GM23338 (cell line): ENCODE data around the gene PIAS4. TPM values are rescaled to one million over a fixed set of nuclear protein-coding genes. Genes with fewer than 3 reads are reported as not detected.
A peak's percentile ranks its signal among the peaks of the same experiment; 100 is the strongest.

ENCODE experiments used
- ATAC-seq: fragments of 200-7000 bp; cut with Tn5 transposase; 3 replicates; pipeline ENCODE4 v1.9.1; 2020
- DNase-seq: peaks from one replicate; pipeline ENCODE4 v3.0.0-alpha.2; 2015; ENCODE audit warnings: low spot score
- H2AFZ ChIP-seq: fragments of 200-600 bp; sonication (generic); 2 replicates; pipeline ENCODE4 v1.8.0; 2016; ENCODE audit warnings: antibody characterized with exemption, mild to moderate bottlenecking, moderate library complexity
- H3F3A ChIP-seq: fragments of 200-600 bp; sonication (generic); replicated peaks from 2 replicates; pipeline ENCODE4 v1.8.0; 2017; ENCODE audit warnings: antibody characterized with exemption, mixed run types, low read depth
- H3K27ac ChIP-seq: fragments of 200-600 bp; sonication (generic); 2 replicates; pipeline ENCODE4 v1.6.1; 2016; ENCODE audit warnings: low read depth
- H3K27me3 ChIP-seq: fragments of 200-600 bp; sonication (generic); 2 replicates; pipeline ENCODE4 v1.8.0; 2016; ENCODE audit warnings: mild to moderate bottlenecking, mixed run types, moderate library complexity; ENCODE audit not compliant: insufficient read depth
- H3K36me3 ChIP-seq: fragments of 200-600 bp; sonication (generic); 2 replicates; pipeline ENCODE4 v1.8.0; 2016; ENCODE audit warnings: mild to moderate bottlenecking; ENCODE audit not compliant: insufficient read depth
- H3K4me1 ChIP-seq: fragments of 200-600 bp; sonication (generic); 2 replicates; pipeline ENCODE4 v1.8.0; 2016; ENCODE audit warnings: mild to moderate bottlenecking, moderate library complexity; ENCODE audit not compliant: insufficient read depth
- H3K4me2 ChIP-seq: fragments of 200-600 bp; sonication (generic); 2 replicates; pipeline ENCODE4 v1.7.1; 2017; ENCODE audit warnings: mixed run types
- H3K4me3 ChIP-seq: fragments of 200-600 bp; sonication (generic); 2 replicates; pipeline ENCODE4 v1.6.1; 2016; ENCODE audit warnings: mixed run types
- H3K79me2 ChIP-seq: fragments of 200-600 bp; sonication (generic); replicated peaks from 2 replicates; pipeline ENCODE4 v1.8.0; 2017; ENCODE audit warnings: mild to moderate bottlenecking; ENCODE audit not compliant: insufficient read depth
- H3K9me2 ChIP-seq: fragments of 200-600 bp; sonication (generic); 2 replicates; pipeline ENCODE4 v1.8.0; 2017; ENCODE audit not compliant: insufficient read depth
- H4K20me1 ChIP-seq: fragments of 200-600 bp; sonication (generic); replicated peaks from 2 replicates; pipeline ENCODE4 v1.8.0; 2017; ENCODE audit warnings: mild to moderate bottlenecking; ENCODE audit not compliant: insufficient read depth
- H3K27ac Mint-ChIP-seq: 2 replicates; pipeline ENCODE4 v1.8.0; 2020; ENCODE audit warnings: inconsistent platforms, mild to moderate bottlenecking, moderate library complexity, mixed read lengths
- H3K27me3 Mint-ChIP-seq: 3 replicates; pipeline ENCODE4 v1.8.0; 2022; ENCODE audit warnings: low read depth, mild to moderate bottlenecking, moderate library complexity, mixed read lengths, inconsistent platforms; ENCODE audit not compliant: insufficient read depth, poor library complexity
- H3K36me3 Mint-ChIP-seq: 3 replicates; pipeline ENCODE4 v1.8.0; 2021; ENCODE audit warnings: low read depth, mild to moderate bottlenecking, inconsistent platforms, moderate library complexity, mixed read lengths
- H3K4me1 Mint-ChIP-seq: 3 replicates; pipeline ENCODE4 v1.8.0; 2020; ENCODE audit warnings: mild to moderate bottlenecking, inconsistent platforms, mixed read lengths
- H3K4me3 Mint-ChIP-seq: 3 replicates; pipeline ENCODE4 v1.8.0; 2021; ENCODE audit warnings: moderate library complexity, mild to moderate bottlenecking, inconsistent platforms, mixed read lengths
- H3K9me3 Mint-ChIP-seq: 3 replicates; pipeline ENCODE4 v1.8.0; 2020; ENCODE audit warnings: moderate library complexity, mild to moderate bottlenecking, inconsistent platforms, mixed read lengths
- CREB1 ChIP-seq: fragments of 250-450 bp; sonication (Bioruptor Pico); IDR thresholded peaks from 2 replicates; pipeline ENCODE4 v1.5.0; 2020; ENCODE audit warnings: low read depth, mild to moderate bottlenecking, moderate library complexity
- ETS1 ChIP-seq: IDR thresholded peaks from 2 replicates; pipeline ENCODE4 v1.6.1; 2016; ENCODE audit warnings: antibody characterized with exemption
- EZH2phosphoT487 ChIP-seq: fragments of 200-600 bp; sonication (generic); IDR thresholded peaks from one replicate; pipeline ENCODE4 v1.8.1; 2018; ENCODE audit warnings: antibody characterized with exemption; ENCODE audit not compliant: unreplicated experiment
- JUNB ChIP-seq: IDR thresholded peaks from one replicate; pipeline ENCODE4 v1.6.1; 2016; ENCODE audit warnings: antibody characterized with exemption; ENCODE audit not compliant: unreplicated experiment
- NANOG ChIP-seq: IDR thresholded peaks from 2 replicates; pipeline ENCODE4 v1.6.1; 2016; ENCODE audit warnings: antibody characterized with exemption, borderline replicate concordance
- POLR2AphosphoS5 ChIP-seq: IDR thresholded peaks from 2 replicates; pipeline ENCODE4 v1.6.1; 2016; ENCODE audit warnings: antibody characterized with exemption, low read depth
- ZNF331 ChIP-seq: fragments of 250-450 bp; sonication (Bioruptor Pico); IDR thresholded peaks from 2 replicates; pipeline ENCODE4 v1.5.0; 2020; ENCODE audit warnings: low read depth, mild to moderate bottlenecking, moderate library complexity
- polyA plus RNA-seq: library from polyadenylated mRNA; unstranded; fragments of >200 nt; fragmentation: Nextera tagmentation; extraction: Ambion mirVana; gene quantifications from 2 replicates; pipeline ENCODE4 v1.2.1, GENCODE V29; 2016
- total RNA-seq: library from RNA; depleted of rRNA; stranded (reverse); fragments of >200 nt; shearing (Covaris generic); gene quantifications from 2 replicates; pipeline ENCODE4 v1.2.3, GENCODE V29; 2014
- TF ChIP-seq, protein P1 (sequence below): IDR thresholded peaks from one replicate; pipeline ENCODE4 v1.6.1; 2018; ENCODE audit warnings: antibody characterized with exemption; ENCODE audit not compliant: unreplicated experiment
- TF ChIP-seq, protein P2 (sequence below): fragments of 250-450 bp; sonication (Bioruptor Pico); IDR thresholded peaks from 2 replicates; pipeline ENCODE4 v1.5.0; 2020; ENCODE audit warnings: mild to moderate bottlenecking, moderate library complexity

PIAS4 gene
- total and polyA plus RNA-seq, 2 experiments from 2014 or later = 17.0 to 48.4 TPM

DNA sequence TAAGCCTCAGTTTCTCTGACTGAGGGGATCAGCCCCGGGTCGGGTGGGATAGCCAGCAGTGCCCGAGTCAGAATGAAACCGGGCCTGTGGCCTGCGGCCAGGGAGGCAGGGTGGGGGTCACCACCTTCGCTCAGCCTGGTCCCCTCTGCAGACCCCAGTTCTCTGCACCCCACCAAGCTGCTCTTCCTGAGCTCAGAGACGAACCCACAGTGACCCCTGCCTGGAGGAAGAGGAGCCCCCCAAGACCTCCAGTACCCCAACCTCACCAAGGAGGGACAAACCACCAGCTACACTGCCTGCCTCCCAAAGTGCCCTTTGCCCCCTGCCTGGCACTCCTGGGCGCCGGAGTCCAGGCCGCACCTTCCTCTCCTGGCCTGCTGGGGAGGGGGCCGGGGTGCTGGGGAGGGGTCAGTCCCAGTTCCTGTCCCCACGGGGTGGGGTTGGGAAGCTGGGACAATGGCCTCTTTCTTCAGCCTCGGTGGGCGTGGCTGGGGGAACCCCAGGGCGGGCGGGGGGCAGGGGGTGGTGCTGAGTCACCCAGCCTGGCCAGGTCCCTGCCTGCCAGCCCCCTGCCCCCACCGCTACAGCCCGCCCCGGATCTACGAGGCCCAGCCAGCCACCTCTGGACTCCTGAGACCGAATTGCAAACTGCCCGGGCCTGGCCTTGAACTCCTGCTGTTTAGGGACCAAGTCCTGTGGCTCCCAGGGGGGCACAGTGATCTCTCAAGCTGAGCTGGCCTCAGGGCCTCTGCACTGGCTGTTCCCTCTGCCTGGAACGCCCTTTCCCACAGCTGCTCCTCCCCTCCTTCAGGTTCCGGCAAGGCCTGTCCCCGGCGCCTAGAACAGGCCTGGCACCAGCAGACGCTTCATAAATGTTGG, 44.8 kb downstream of the PIAS4 start:
- Histone ChIP-seq H4K20me1 (peaks cover 49% of the 10 kb centered on the region), H3K27me3 (no peaks in the 10 kb centered on the region), H3K36me3 (no peaks in the 10 kb centered on the region), H3K4me2 (no peak overlapping the region), H3K4me3 (no peak overlapping the region), H3K79me2 (peaks cover 61% of the 10 kb centered on the region), H3K4me1 (no peaks in the 10 kb centered on the region), H3K9me2 (no peaks in the 10 kb centered on the region), H3K27ac (peak overlapping the region; percentile 50; the same call in 1 of the 2 replicates), H3F3A (peaks cover 37% of the 10 kb centered on the region), H2AFZ (no peak overlapping the region)
- peaks cover 16% of the 10 kb centered on the region for H3K27me3 Mint-ChIP-seq
- ATAC-seq (peak; percentile 16; the same call in 1 of the 3 replicates), DNase-seq (no peak)
- no peak overlapping the region for H3K4me3 Mint-ChIP-seq
- no peaks in the 10 kb centered on the region; the same call in 1 of the 3 replicates for H3K9me3 Mint-ChIP-seq
- TF ChIP-seq, protein P1, sequence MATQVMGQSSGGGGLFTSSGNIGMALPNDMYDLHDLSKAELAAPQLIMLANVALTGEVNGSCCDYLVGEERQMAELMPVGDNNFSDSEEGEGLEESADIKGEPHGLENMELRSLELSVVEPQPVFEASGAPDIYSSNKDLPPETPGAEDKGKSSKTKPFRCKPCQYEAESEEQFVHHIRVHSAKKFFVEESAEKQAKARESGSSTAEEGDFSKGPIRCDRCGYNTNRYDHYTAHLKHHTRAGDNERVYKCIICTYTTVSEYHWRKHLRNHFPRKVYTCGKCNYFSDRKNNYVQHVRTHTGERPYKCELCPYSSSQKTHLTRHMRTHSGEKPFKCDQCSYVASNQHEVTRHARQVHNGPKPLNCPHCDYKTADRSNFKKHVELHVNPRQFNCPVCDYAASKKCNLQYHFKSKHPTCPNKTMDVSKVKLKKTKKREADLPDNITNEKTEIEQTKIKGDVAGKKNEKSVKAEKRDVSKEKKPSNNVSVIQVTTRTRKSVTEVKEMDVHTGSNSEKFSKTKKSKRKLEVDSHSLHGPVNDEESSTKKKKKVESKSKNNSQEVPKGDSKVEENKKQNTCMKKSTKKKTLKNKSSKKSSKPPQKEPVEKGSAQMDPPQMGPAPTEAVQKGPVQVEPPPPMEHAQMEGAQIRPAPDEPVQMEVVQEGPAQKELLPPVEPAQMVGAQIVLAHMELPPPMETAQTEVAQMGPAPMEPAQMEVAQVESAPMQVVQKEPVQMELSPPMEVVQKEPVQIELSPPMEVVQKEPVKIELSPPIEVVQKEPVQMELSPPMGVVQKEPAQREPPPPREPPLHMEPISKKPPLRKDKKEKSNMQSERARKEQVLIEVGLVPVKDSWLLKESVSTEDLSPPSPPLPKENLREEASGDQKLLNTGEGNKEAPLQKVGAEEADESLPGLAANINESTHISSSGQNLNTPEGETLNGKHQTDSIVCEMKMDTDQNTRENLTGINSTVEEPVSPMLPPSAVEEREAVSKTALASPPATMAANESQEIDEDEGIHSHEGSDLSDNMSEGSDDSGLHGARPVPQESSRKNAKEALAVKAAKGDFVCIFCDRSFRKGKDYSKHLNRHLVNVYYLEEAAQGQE = no peak
- H3K4me1 Mint-ChIP-seq = peaks cover 10% of the 10 kb centered on the region
- peak overlapping the region; percentile 81; the same call in 1 of the 2 replicates for H3K27ac Mint-ChIP-seq
- H3K36me3 Mint-ChIP-seq = peaks cover 49% of the 10 kb centered on the region

DNA sequence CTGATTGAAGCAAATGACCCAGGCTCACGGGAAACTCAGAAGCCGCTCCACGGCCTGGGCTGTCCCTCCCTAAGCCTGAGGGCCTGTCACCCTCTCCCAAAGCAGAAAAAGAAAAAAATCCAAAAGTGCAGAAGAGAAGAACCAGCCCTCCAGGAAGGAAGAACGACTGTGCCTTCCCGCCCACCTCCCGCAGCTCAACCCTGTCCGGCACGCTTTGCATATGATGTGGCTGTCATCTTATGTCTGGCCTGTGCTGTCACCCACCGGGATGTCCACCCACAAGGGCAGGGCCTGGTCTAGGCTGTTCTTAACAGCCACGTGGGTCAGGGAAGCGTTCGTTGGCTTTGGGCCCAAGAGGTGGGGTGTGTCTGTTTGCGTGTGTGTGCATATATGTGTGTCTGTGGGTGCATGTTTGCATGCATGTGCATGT, 45.5 kb downstream of the PIAS4 start:
- peak overlapping the region; percentile 50 for H3K27ac ChIP-seq

More for the DNA sequence above, 45.5 kb downstream of the PIAS4 start:
- Histone ChIP-seq H2AFZ (no peak overlapping the region), H3K27me3 (no peaks in the 10 kb centered on the region), H3K79me2 (peaks cover 68% of the 10 kb centered on the region), H3K4me2 (no peak overlapping the region), H4K20me1 (peaks cover 51% of the 10 kb centered on the region), H3K4me1 (no peaks in the 10 kb centered on the region), H3K4me3 (no peak overlapping the region), H3K9me2 (no peaks in the 10 kb centered on the region), H3K36me3 (no peaks in the 10 kb centered on the region), H3F3A (peaks cover 39% of the 10 kb centered on the region)
- Mint-ChIP-seq H3K36me3 (peaks cover 51% of the 10 kb centered on the region), H3K4me1 (peaks cover 10% of the 10 kb centered on the region), H3K9me3 (no peaks in the 10 kb centered on the region; the same call in 1 of the 3 replicates), H3K4me3 (no peak overlapping the region), H3K27ac (peak overlapping the region; percentile 81; the same call in 1 of the 2 replicates), H3K27me3 (peaks cover 19% of the 10 kb centered on the region)
- TF ChIP-seq JUNB = no peak
- TF ChIP-seq ETS1 = no peak
- no peak for TF ChIP-seq POLR2AphosphoS5
- TF ChIP-seq EZH2phosphoT487 = no peak
- no peak for TF ChIP-seq NANOG
- TF ChIP-seq CREB1 (CRISPR knock-in tag) = no peak
- TF ChIP-seq, protein P2, sequence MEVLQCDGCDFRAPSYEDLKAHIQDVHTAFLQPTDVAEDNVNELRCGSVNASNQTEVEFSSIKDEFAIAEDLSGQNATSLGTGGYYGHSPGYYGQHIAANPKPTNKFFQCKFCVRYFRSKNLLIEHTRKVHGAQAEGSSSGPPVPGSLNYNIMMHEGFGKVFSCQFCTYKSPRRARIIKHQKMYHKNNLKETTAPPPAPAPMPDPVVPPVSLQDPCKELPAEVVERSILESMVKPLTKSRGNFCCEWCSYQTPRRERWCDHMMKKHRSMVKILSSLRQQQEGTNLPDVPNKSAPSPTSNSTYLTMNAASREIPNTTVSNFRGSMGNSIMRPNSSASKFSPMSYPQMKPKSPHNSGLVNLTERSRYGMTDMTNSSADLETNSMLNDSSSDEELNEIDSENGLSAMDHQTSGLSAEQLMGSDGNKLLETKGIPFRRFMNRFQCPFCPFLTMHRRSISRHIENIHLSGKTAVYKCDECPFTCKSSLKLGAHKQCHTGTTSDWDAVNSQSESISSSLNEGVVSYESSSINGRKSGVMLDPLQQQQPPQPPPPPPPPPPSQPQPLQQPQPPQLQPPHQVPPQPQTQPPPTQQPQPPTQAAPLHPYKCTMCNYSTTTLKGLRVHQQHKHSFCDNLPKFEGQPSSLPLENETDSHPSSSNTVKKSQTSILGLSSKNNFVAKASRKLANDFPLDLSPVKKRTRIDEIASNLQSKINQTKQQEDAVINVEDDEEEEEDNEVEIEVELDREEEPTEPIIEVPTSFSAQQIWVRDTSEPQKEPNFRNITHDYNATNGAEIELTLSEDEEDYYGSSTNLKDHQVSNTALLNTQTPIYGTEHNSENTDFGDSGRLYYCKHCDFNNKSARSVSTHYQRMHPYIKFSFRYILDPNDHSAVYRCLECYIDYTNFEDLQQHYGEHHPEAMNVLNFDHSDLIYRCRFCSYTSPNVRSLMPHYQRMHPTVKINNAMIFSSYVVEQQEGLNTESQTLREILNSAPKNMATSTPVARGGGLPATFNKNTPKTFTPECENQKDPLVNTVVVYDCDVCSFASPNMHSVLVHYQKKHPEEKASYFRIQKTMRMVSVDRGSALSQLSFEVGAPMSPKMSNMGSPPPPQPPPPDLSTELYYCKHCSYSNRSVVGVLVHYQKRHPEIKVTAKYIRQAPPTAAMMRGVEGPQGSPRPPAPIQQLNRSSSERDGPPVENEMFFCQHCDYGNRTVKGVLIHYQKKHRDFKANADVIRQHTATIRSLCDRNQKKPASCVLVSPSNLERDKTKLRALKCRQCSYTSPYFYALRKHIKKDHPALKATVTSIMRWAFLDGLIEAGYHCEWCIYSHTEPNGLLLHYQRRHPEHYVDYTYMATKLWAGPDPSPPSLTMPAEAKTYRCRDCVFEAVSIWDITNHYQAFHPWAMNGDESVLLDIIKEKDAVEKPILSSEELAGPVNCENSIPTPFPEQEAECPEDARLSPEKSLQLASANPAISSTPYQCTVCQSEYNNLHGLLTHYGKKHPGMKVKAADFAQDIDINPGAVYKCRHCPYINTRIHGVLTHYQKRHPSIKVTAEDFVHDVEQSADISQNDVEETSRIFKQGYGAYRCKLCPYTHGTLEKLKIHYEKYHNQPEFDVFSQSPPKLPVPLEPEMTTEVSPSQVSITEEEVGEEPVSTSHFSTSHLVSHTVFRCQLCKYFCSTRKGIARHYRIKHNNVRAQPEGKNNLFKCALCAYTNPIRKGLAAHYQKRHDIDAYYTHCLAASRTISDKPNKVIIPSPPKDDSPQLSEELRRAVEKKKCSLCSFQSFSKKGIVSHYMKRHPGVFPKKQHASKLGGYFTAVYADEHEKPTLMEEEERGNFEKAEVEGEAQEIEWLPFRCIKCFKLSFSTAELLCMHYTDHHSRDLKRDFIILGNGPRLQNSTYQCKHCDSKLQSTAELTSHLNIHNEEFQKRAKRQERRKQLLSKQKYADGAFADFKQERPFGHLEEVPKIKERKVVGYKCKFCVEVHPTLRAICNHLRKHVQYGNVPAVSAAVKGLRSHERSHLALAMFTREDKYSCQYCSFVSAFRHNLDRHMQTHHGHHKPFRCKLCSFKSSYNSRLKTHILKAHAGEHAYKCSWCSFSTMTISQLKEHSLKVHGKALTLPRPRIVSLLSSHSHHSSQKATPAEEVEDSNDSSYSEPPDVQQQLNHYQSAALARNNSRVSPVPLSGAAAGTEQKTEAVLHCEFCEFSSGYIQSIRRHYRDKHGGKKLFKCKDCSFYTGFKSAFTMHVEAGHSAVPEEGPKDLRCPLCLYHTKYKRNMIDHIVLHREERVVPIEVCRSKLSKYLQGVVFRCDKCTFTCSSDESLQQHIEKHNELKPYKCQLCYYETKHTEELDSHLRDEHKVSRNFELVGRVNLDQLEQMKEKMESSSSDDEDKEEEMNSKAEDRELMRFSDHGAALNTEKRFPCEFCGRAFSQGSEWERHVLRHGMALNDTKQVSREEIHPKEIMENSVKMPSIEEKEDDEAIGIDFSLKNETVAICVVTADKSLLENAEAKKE (CRISPR knock-in tag) = no peak
- TF ChIP-seq ZNF331 = no peak
- DNase-seq (no peak), ATAC-seq (no peak)
